Measurements from ENCODE around the gene PPP2R5C. TPM values are rescaled to one million over a fixed set of nuclear protein-coding genes. Genes with fewer than 3 reads are reported as not detected.

The PPP2R5C gene
- total and polyA plus RNA-seq, 2 donors (not counting 3 experiments of a cell fraction or from before 2014, with no cell fraction given), result 42.6 to 83.6 TPM

- Histone ChIP-seq H3K9me3 (replicated peaks; ENCODE audit: control insufficient read depth, insufficient read depth, low read length) (no peaks in the 10 kb centered on the region), H4K20me1 (replicated peaks; ENCODE audit: control insufficient read depth, extremely low read depth, insufficient read depth, low read length) (no peaks in the 10 kb centered on the region), H3K27me3 (ENCODE audit: control insufficient read depth in 2 of 2, insufficient read depth in 2 of 2, low read length in 2 of 2) (peaks cover 8 to 9% of the 10 kb centered on the region in 2 experiments), H3K4me1 (ENCODE audit: control insufficient read depth, extremely low read depth, insufficient read depth, low read length) (peaks cover 10% of the 10 kb centered on the region), H3K27ac (ENCODE audit: insufficient read depth, low read depth, low read length) (no peak overlapping the region), H3K9ac (replicated peaks; ENCODE audit: extremely low read depth, insufficient read depth, low read length) (no peak overlapping the region), H3K4me3 (replicated peaks in 1 of 3; ENCODE audit: insufficient read depth in 1 of 3, low read depth in 1 of 3, low read length in 3 of 3) (no peak overlapping the region), H3K36me3 (ENCODE audit: control insufficient read depth in 2 of 2, extremely low read depth in 1 of 2, insufficient read depth in 2 of 2, low read length in 2 of 2) (no peaks in the 10 kb centered on the region), H3K9me1 (replicated peaks; ENCODE audit: control insufficient read depth, extremely low read depth, insufficient read depth, low read length) (no peaks in the 10 kb centered on the region), H2AFZ (ENCODE audit: low read depth, low read length) (no peak overlapping the region), H3K79me2 (ENCODE audit: control insufficient read depth, insufficient read depth, low read length) (peaks cover 7% of the 10 kb centered on the region), H3K4me2 (ENCODE audit: insufficient read depth, low read length) (no peak overlapping the region)
- DNase-seq (ENCODE audit: low read depth, low spot score) (no peak), FAIRE-seq (no peak)
- TF ChIP-seq GATA2 (IDR thresholded peaks at IDR 0.05; ENCODE audit: insufficient read depth, insufficient read length, low read depth, low read length) (no peak), POLR2AphosphoS5 (IDR thresholded peaks at IDR 0.05; ENCODE audit: insufficient read depth, low read depth, low read length) (no peak), MYC (IDR thresholded peaks at IDR 0.05; ENCODE audit: low read depth, low read length) (no peak), CTCF (IDR thresholded peaks at IDR 0.05; ENCODE audit: extremely low read depth in 1 of 2, insufficient read depth in 1 of 2, low read depth in 1 of 2, low read length in 2 of 2) (no peak), POLR2A (IDR thresholded peaks at IDR 0.05; ENCODE audit: low read depth, low read length) (no peak), MAX (IDR thresholded peaks at IDR 0.05; ENCODE audit: insufficient read depth, insufficient read length) (no peak), JUN (IDR thresholded peaks at IDR 0.05; ENCODE audit: borderline replicate concordance, insufficient read depth, insufficient read length, low read depth) (no peak), FOS (IDR thresholded peaks at IDR 0.05; ENCODE audit: borderline replicate concordance, insufficient read depth, low read length) (no peak), EZH2 (IDR thresholded peaks at IDR 0.05; ENCODE audit: borderline replicate concordance, low read depth, low read length, severe bottlenecking) (no peak)
- intact Hi-C loops (cut with micrococcal nuclease), result loop anchor here (5.0 kb wide), 1 partner anchor 223 kb away; no protein-coding TSS in a partner anchor
- POLR2A ChIA-PET, result no interaction called here
- CTCF ChIA-PET, result interaction anchor here (0.9 kb wide), 1 partner anchor 174 kb away, joined by 5 read pairs; no protein-coding TSS in a partner anchor
- dilution Hi-C loops (cut with MboI; ENCODE audit: extremely low pct_ligation_motif_present, low sequenced_read_pairs), result no loop called here
- BruUV-seq (replicated peaks), result no TSS peak
Observed at GRCh38 chr14:101945171-101945570, 183.7 kb downstream of the PPP2R5C start.
